OCI-LY1 (cell line): ENCODE measurements around the gene PECR.

ENCODE experiments used
- EZH2 ChIP-seq: fragments of 200-600 bp; sonication (generic), shearing (Covaris generic); IDR thresholded peaks from 2 replicates; pipeline ENCODE4 v1.8.0; 2017; ENCODE audit warnings: borderline replicate concordance, mixed run types, mild to moderate bottlenecking, antibody characterized with exemption, low read length, moderate library complexity, mixed read lengths
- TF ChIP-seq, protein P1 (sequence below): fragments of 200-600 bp; sonication (generic), shearing (Covaris generic); IDR thresholded peaks from 2 replicates; pipeline ENCODE4 v1.5.1; 2017; ENCODE audit warnings: mild to moderate bottlenecking, antibody characterized with exemption, low read length, moderate library complexity, mixed read lengths

DNA sequence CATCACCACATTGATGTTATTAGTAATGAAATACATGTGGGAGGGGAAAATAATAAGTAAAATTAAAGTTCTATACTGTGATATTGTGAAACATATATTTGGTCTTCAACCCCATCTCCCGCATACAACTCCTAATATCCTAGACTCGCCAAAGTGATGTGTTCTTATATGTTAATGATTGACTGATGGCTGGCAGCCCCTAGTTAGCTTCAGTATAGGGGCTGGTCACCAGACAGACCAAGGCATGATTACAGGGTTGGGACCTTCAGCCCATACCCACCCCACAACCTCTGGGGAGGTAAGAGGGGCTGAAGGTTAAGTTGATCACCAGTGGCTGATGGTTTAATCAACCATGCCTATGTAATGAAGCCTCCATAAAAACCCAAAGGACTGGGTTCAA lies 40.2 kb downstream of the PECR start:
- TF ChIP-seq, protein P1, sequence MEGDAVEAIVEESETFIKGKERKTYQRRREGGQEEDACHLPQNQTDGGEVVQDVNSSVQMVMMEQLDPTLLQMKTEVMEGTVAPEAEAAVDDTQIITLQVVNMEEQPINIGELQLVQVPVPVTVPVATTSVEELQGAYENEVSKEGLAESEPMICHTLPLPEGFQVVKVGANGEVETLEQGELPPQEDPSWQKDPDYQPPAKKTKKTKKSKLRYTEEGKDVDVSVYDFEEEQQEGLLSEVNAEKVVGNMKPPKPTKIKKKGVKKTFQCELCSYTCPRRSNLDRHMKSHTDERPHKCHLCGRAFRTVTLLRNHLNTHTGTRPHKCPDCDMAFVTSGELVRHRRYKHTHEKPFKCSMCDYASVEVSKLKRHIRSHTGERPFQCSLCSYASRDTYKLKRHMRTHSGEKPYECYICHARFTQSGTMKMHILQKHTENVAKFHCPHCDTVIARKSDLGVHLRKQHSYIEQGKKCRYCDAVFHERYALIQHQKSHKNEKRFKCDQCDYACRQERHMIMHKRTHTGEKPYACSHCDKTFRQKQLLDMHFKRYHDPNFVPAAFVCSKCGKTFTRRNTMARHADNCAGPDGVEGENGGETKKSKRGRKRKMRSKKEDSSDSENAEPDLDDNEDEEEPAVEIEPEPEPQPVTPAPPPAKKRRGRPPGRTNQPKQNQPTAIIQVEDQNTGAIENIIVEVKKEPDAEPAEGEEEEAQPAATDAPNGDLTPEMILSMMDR = no peak
- no peak for TF ChIP-seq EZH2
